Left ventricle myocardium inferior (tissue), 1 donor: ENCODE results near the gene NCAPD2. TPM values are rescaled to one million over a fixed set of nuclear protein-coding genes. Genes with fewer than 3 reads are reported as not detected.
A peak's percentile ranks its signal among the peaks of the same experiment; 100 is the strongest.
"Not testable (repeated sequence)": the region's sequence is repeated elsewhere in the genome, so short reads cannot be mapped to it uniquely, and the experiment has no call there.

Experiments used
- DNase-seq: peaks from one replicate; pipeline ENCODE4 v3.0.0-alpha.2; 2020
- H3K27ac ChIP-seq: fragments of 200-600 bp; replicated peaks from 2 replicates; pipeline ENCODE4 v1.8.0; 2021
- H3K27me3 ChIP-seq: fragments of 200-600 bp; 2 replicates; pipeline ENCODE4 v1.8.0; 2021; ENCODE audit warnings: low read depth
- H3K36me3 ChIP-seq: fragments of 200-600 bp; 2 replicates; pipeline ENCODE4 v1.8.0; 2021
- H3K4me1 ChIP-seq: fragments of 200-600 bp; 2 replicates; pipeline ENCODE4 v1.8.0; 2021
- H3K4me3 ChIP-seq: fragments of 200-600 bp; 2 replicates; pipeline ENCODE4 v1.8.0; 2021; ENCODE audit warnings: mild to moderate bottlenecking, moderate library complexity
- H3K9me3 ChIP-seq: fragments of 200-600 bp; replicated peaks from 2 replicates; pipeline ENCODE4 v1.8.0; 2021
- CTCF ChIP-seq: fragments of 200-600 bp; IDR thresholded peaks from 2 replicates; pipeline ENCODE4 v1.8.0; 2021; ENCODE audit warnings: antibody characterized with exemption, mild to moderate bottlenecking, borderline replicate concordance
- intact Hi-C: fragments of 100-400 bp; cut with micrococcal nuclease; formaldehyde crosslinking; loops from one replicate; pipeline ENCODE4 v1.11.0; 2022
- total RNA-seq: library from RNA; stranded (reverse); fragmentation: NEBNext Ultra II Directional; extraction: Animal tissue kit (Norgen Biotek cat#: 25700); gene quantifications from one replicate; pipeline ENCODE4 v1.2.1, GENCODE V29; 2021
- donor health status: DM: no; HTN: yes; CAD: no; lungs with severe emphysema.

The NCAPD2 gene
- total RNA-seq, 1 donor from 2014 or later: 9.2 TPM

DNA sequence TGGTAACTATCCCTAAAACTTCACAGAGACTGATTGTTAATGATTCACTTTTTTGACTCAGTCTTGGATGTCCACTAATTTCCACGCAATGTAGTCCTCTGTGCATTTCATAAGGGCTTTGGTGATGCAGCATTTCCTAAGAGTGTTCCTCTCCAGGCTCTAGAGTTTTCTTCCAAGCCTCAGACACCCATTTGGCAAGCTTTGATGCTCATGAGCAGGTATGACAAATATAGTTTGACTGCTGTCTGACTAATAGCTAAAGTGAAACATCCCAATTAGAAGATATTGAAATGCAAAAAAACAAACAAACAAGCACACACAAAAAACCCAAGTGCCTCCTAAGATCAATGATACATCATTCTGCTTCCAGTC, 21.9 kb upstream of the NCAPD2 start:
- peaks cover 30% of the 10 kb centered on the region for H3K4me1 ChIP-seq
- no peaks in the 10 kb centered on the region for H3K36me3 ChIP-seq
- no peak overlapping the region for H3K4me3 ChIP-seq
- intact Hi-C loops: loop anchor here (2.0 kb wide), 1 partner anchor 49 kb away; no protein-coding TSS in a partner anchor
- H3K27ac ChIP-seq: no peak overlapping the region
- H3K9me3 ChIP-seq: no peaks in the 10 kb centered on the region
- no peak for TF ChIP-seq CTCF
- no peak for DNase-seq
- H3K27me3 ChIP-seq: no peaks in the 10 kb centered on the region

DNA sequence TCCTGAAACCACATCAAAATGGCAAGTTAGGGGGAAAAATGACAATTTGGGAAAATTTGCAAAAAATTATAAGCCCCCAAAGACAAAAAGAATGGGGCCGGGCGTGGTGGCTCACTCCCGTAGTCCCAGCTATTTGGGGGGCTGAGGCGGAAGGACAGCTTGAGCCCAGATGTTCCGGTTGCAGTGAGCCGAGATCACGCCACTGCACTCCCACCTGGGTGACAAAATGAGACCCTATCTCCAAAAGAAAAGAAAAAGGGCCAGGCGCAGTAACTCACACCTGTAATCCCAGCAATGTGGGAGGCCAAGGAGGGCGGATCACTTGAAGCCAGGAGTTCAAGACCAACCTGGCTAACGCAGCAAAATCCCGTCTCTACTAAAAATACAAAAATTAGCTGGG, 21.4 kb upstream of the NCAPD2 start:
- TF ChIP-seq CTCF: no peak
- intact Hi-C loops: no loop called here
- Histone ChIP-seq H3K9me3 (no peaks in the 10 kb centered on the region), H3K4me1 (peaks cover 30% of the 10 kb centered on the region), H3K27me3 (no peaks in the 10 kb centered on the region), H3K4me3 (no peak overlapping the region), H3K36me3 (no peaks in the 10 kb centered on the region), H3K27ac (no peak overlapping the region)
- DNase-seq: no peak

GRCh38 chr12:6475233-6475975, 18.5 kb upstream of the NCAPD2 start:
- H3K9me3 ChIP-seq, H3K4me1 ChIP-seq, H3K27ac ChIP-seq, intact Hi-C loops, H3K36me3 ChIP-seq, DNase-seq, H3K27me3 ChIP-seq, H3K4me3 ChIP-seq: not testable (repeated sequence)

DNA sequence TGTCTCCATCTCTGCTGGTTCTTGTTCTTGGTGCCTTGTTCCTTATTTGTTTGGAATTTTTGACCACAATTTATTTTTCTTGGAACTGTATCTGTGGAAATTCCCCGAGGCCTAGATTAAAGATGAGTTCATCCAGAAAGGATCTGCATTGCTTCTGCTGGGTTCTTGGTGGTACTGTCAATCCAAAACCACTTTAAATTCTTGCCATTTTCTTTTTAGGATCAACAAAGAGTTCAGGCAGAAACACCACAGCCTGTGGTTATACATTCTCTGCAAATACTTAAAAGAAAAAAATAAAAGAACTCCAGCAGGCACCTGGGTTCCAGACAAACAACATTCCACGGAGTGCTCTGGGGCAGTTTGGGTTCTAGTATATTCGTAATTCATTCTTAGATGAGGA, 17.4 kb upstream of the NCAPD2 start:
- Histone ChIP-seq H3K27ac (peak overlapping the region; percentile 33), H3K27me3 (no peaks in the 10 kb centered on the region), H3K4me3 (no peak overlapping the region), H3K4me1 (peaks cover under 1% of the 10 kb centered on the region), H3K9me3 (no peaks in the 10 kb centered on the region), H3K36me3 (no peaks in the 10 kb centered on the region)
- TF ChIP-seq CTCF: no peak
- intact Hi-C loops: no loop called here
- DNase-seq: no peak

DNA sequence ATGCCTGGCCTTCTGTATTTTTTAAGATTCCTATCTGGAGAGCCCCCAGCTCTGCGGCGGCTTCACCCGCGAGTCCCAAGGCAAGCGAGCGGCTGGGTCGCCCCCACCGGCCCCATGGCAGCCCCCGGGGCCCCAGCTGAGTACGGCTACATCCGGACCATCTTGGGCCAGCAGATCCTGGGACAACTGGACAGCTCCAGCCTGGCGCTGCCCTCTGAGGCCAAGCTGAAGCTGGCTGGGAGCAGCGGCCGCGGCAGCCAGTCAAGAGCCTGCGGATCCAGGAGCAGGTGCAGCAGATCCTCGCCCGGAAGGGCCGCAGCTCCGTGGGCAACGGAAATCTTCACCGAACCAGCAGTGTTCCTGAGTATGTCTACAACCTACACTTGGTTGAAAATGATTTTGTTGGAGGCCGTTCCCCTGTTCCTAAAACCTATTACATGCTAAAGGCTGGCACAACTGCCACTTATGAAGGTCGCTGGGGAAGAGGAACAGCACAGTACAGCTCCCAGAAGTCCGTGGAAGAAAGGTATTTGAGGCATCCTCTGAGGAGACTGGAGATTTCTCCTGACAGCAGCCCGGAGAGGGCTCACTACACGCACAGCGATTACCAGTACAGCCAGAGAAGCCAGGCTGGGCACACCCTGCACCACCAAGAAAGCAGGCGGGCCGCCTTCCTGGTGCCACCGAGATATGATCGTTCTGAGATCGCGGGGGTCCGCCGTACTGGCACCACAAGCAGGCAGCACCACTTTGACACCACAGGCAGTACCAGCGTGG, 16.1 kb upstream of the NCAPD2 start:
- H3K27ac ChIP-seq, H3K4me3 ChIP-seq, H3K9me3 ChIP-seq, intact Hi-C loops, DNase-seq, H3K36me3 ChIP-seq, H3K27me3 ChIP-seq, H3K4me1 ChIP-seq: not testable (repeated sequence)

DNA sequence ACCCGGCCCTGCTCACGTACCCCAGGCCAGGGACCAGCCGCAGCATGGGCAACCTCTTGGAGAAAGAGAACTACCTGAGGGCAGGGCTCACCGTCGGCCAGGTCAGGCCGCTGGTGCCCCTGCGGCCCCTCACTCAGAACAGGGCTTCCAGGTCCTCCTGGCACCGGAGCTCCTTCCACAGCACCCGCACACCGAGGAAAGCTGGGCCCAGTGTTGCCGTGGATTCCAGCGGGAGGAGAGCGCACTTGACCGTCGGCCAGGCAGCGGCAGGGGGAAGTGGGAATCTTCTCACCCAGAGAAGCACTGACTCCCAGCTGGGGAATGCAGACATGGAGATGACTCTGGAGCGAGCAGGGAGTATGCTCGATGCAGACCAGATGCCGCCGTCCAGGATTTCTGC, 15.5 kb upstream of the NCAPD2 start:
- no peak overlapping the region for H3K4me3 ChIP-seq
- H3K36me3 ChIP-seq: no peaks in the 10 kb centered on the region
- no peak overlapping the region for H3K27ac ChIP-seq
- no peak for TF ChIP-seq CTCF
- DNase-seq: no peak
- no peaks in the 10 kb centered on the region for H3K9me3 ChIP-seq
- H3K27me3 ChIP-seq: no peaks in the 10 kb centered on the region
- H3K4me1 ChIP-seq: no peaks in the 10 kb centered on the region
- intact Hi-C loops: no loop called here
